PFSK-1 (cell line): Measurements from ENCODE around the gene STON2.

Experiments used
- FOXP2 ChIP-seq: optimal IDR thresholded peaks from 2 replicates; pipeline ENCODE3; 2011; ENCODE audit warnings: borderline replicate concordance, control low read depth, inconsistent platforms; ENCODE audit not compliant: insufficient read depth; ENCODE audit errors: extremely low read length, extremely low read depth
- POLR2AphosphoS5 ChIP-seq: IDR thresholded peaks from 2 replicates; pipeline ENCODE4 v1.6.1; 2012; ENCODE audit warnings: low read depth, mild to moderate bottlenecking, control low read depth, low read length, moderate library complexity
- SIN3A ChIP-seq: IDR thresholded peaks from 2 replicates; pipeline ENCODE4 v1.6.1; 2012; ENCODE audit warnings: mild to moderate bottlenecking, low read length, moderate library complexity, borderline replicate concordance; ENCODE audit not compliant: insufficient read depth
- TAF1 ChIP-seq: IDR thresholded peaks from 2 replicates; pipeline ENCODE4 v1.6.1; 2012; ENCODE audit warnings: low read length, control low read depth, borderline replicate concordance; ENCODE audit not compliant: insufficient read depth
- TF ChIP-seq, protein P1 (sequence below), 2 experiments: IDR thresholded peaks; 2 replicates each; pipeline versions ENCODE4 v1.6.1 to v1.8.0; 2011 to 2012; ENCODE audit warnings: low read depth in 2 of 2, low read length in 2 of 2, control low read depth in 1 of 2, inconsistent platforms in 1 of 2, mild to moderate bottlenecking in 1 of 2, moderate library complexity in 1 of 2; ENCODE audit not compliant: insufficient read depth in 1 of 2

DNA sequence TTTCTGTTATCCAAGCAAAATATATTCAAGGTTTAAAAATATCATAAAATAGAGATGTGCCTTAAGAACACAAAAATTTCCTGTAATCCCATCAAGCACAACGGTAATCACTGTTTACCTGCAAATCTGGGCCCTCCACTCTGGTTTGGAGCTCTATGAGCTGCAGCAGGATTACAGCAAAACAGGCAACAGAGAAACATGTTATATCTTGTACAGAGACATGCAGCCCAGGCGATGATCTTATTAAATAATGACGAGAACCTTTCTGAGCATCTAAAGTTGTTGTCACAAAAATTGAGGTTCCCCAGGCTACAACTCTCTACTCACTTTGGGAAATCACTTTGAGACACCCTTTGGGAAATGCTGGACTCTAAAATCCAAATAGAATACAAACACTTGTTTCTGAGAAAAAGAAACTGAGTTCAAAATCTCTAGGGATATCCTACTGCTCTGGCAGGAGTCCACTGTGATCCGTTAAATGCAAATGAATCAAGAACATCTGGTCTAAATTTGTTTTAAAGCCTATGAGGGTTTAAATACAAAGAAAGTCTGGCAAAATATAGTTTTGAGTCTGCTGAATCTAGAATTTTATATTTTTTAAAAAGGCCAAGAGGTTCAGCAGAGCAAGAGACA, 36.3 kb downstream of the STON2 start:
- TF ChIP-seq, protein P1, sequence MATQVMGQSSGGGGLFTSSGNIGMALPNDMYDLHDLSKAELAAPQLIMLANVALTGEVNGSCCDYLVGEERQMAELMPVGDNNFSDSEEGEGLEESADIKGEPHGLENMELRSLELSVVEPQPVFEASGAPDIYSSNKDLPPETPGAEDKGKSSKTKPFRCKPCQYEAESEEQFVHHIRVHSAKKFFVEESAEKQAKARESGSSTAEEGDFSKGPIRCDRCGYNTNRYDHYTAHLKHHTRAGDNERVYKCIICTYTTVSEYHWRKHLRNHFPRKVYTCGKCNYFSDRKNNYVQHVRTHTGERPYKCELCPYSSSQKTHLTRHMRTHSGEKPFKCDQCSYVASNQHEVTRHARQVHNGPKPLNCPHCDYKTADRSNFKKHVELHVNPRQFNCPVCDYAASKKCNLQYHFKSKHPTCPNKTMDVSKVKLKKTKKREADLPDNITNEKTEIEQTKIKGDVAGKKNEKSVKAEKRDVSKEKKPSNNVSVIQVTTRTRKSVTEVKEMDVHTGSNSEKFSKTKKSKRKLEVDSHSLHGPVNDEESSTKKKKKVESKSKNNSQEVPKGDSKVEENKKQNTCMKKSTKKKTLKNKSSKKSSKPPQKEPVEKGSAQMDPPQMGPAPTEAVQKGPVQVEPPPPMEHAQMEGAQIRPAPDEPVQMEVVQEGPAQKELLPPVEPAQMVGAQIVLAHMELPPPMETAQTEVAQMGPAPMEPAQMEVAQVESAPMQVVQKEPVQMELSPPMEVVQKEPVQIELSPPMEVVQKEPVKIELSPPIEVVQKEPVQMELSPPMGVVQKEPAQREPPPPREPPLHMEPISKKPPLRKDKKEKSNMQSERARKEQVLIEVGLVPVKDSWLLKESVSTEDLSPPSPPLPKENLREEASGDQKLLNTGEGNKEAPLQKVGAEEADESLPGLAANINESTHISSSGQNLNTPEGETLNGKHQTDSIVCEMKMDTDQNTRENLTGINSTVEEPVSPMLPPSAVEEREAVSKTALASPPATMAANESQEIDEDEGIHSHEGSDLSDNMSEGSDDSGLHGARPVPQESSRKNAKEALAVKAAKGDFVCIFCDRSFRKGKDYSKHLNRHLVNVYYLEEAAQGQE (IDR thresholded peaks at IDR 0.05; ENCODE audit: insufficient read depth in 1 of 2, low read depth in 2 of 2, low read length in 2 of 2), result no peak
- TF ChIP-seq POLR2AphosphoS5, result no peak
- TF ChIP-seq SIN3A, result no peak
- TF ChIP-seq TAF1, result no peak
- no peak for TF ChIP-seq FOXP2
